Measurements from ENCODE around the gene PRDM11. TPM values are rescaled to one million over a fixed set of nuclear protein-coding genes. Genes with fewer than 3 reads are reported as not detected.

The PRDM11 gene
- total RNA-seq, 1 experiment from 2014 or later, result 10.7 TPM

DNA sequence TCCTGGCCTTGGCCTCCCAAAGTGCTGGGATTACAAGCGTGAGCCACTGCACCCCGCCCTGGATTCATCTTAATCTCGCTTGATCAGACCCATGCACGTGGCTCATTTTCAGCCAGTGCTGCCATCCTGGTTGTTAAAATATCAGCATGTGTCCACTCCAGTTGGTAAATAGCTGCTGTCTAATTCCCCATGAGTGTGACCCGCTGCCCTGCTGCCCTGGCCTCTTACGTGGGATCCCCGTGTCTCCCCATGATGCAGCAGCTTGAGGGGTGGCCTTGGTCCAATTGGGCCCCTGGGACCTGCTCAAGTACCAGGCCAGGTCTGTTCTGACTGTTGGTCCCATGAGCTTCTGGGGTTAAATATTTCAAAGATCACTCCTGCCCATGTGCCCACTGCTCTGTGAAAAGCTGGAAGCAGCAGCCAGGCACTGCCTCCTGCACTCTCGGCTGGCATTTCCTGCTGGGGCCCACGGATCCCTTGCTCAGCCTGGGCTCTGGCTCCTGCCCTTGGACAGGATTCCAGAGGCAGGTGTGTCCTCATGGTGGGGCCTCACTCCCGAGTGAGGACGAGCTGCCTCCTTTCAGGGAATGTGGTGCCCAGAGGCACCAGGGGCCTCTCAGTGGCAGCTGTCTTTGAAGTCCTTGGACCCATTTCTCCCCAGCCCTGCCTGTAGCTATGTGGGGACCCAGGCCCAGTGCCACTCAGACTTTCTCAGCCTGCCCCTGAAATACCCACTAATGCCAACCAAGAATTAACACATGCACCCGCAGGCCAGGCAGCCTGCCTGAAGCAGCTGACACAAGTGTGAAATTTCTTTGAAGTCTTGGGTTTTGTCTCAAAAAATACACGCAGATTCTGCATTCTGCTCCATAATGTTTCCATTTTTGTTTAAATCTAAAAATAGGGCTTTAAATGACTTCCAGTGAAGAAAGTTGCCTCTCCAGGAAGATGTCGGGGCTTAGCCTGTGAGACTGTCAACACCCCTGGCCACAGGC is 38.1 kb upstream of the PRDM11 start:
- no TSS peak for BruUV-seq (replicated peaks)
- Histone ChIP-seq H3K27ac (no peak overlapping the region), H4K20me1 (ENCODE audit: insufficient read depth) (no peaks in the 10 kb centered on the region), H3F3A (ENCODE audit: insufficient read depth, low read depth) (no peaks in the 10 kb centered on the region), H3K4me2 (no peak overlapping the region), H3K4me1 (replicated peaks; ENCODE audit: insufficient read depth) (no peaks in the 10 kb centered on the region), H3K79me2 (ENCODE audit: low read depth) (no peaks in the 10 kb centered on the region), H3K27me3 (ENCODE audit: insufficient read depth, low read depth) (peaks cover 16% of the 10 kb centered on the region; the same call in 1 of the 2 replicates), H2AFZ (no peak overlapping the region), H3K9me3 (ENCODE audit: insufficient read depth, low read depth) (0 out of 2 replicates have a peak, but pooled peaks cover 3% of the 10 kb centered on the region), H3K9me2 (ENCODE audit: insufficient read depth) (no peaks in the 10 kb centered on the region), H3K4me3 (no peak overlapping the region), H3K36me3 (ENCODE audit: low read depth) (no peaks in the 10 kb centered on the region)
- POLR2A ChIA-PET (ENCODE audit: unreplicated experiment), result no interaction called here
- CTCF ChIA-PET, result interaction anchor here (0.6 kb wide), 1 partner anchor 242 kb away, joined by 5 read pairs; no protein-coding TSS in a partner anchor
- peak in 1 of 2 experiments; percentile 33 for DNase-seq
- TF ChIP-seq, protein P1, sequence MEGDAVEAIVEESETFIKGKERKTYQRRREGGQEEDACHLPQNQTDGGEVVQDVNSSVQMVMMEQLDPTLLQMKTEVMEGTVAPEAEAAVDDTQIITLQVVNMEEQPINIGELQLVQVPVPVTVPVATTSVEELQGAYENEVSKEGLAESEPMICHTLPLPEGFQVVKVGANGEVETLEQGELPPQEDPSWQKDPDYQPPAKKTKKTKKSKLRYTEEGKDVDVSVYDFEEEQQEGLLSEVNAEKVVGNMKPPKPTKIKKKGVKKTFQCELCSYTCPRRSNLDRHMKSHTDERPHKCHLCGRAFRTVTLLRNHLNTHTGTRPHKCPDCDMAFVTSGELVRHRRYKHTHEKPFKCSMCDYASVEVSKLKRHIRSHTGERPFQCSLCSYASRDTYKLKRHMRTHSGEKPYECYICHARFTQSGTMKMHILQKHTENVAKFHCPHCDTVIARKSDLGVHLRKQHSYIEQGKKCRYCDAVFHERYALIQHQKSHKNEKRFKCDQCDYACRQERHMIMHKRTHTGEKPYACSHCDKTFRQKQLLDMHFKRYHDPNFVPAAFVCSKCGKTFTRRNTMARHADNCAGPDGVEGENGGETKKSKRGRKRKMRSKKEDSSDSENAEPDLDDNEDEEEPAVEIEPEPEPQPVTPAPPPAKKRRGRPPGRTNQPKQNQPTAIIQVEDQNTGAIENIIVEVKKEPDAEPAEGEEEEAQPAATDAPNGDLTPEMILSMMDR (conservative IDR thresholded peaks at IDR 0.05), result no peak
- TF ChIP-seq EZH2 (IDR thresholded peaks at IDR 0.05; ENCODE audit: low read depth), result no peak
- intact Hi-C loops (cut with micrococcal nuclease; ENCODE audit: unreplicated experiment), result no loop called here

DNA sequence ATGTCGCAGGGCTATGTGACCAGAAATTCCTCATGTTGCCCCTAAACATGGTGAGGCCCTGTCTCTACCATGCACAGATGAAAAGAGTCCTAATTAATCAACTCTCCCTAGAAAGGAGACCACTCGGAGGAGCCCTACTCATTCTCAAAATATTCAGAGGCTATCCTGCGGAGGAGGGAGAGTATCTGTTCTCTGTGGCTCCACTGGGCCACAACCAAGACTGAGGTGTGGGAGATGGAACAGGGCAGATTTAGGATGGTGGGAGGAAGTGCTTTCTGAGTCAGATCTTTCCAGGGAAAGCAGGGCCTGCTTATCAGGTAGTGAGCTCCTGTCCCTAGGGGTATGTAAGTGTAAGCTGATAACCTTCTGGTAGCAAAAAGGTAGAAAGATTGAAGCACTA is 37.0 kb upstream of the PRDM11 start:
- no peak for DNase-seq
- intact Hi-C loops (cut with micrococcal nuclease; ENCODE audit: unreplicated experiment), result no loop called here
- no peaks in the 10 kb centered on the region for H3F3A ChIP-seq (ENCODE audit: insufficient read depth, low read depth)
- no peaks in the 10 kb centered on the region for H3K36me3 ChIP-seq (ENCODE audit: low read depth)
- H3K4me3 ChIP-seq, result no peak overlapping the region
- peaks cover 16% of the 10 kb centered on the region; the same call in 1 of the 2 replicates for H3K27me3 ChIP-seq (ENCODE audit: insufficient read depth, low read depth)
- BruUV-seq (replicated peaks), result no TSS peak
- TF ChIP-seq EZH2 (IDR thresholded peaks at IDR 0.05; ENCODE audit: low read depth), result no peak
- no peaks in the 10 kb centered on the region for H3K79me2 ChIP-seq (ENCODE audit: low read depth)
- H3K9me2 ChIP-seq (ENCODE audit: insufficient read depth), result no peaks in the 10 kb centered on the region
- no peaks in the 10 kb centered on the region for H4K20me1 ChIP-seq (ENCODE audit: insufficient read depth)
- ChIA-PET POLR2A (ENCODE audit: unreplicated experiment) (no interaction called here), CTCF (no interaction called here)
- 0 out of 2 replicates have a peak, but pooled peaks cover 3% of the 10 kb centered on the region for H3K9me3 ChIP-seq (ENCODE audit: insufficient read depth, low read depth)
- H3K4me1 ChIP-seq (replicated peaks; ENCODE audit: insufficient read depth), result no peaks in the 10 kb centered on the region
- no peak overlapping the region for H2AFZ ChIP-seq
- no peak overlapping the region for H3K27ac ChIP-seq
- H3K4me2 ChIP-seq, result no peak overlapping the region

DNA sequence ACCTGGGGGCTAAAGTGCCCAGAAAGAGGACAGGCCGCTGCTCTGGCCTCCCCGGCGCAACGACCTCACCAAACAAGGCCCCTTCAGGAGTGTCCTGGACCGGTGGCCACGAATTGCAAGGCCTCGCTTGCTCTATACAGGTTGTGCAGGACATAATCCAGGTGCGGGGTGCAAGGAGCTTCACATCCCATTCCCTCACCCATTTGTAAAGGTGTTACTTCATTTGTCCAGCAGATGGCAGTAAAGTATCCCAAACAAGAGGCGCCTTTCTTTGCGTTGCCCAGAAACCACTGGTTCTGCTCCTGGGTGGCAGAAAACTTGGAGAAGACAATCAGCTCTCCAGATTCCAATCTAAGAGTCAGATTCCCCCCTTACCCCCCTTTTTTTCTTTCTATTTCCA is 35.9 kb upstream of the PRDM11 start:
- no peaks in the 10 kb centered on the region for H3K4me1 ChIP-seq (replicated peaks; ENCODE audit: insufficient read depth)
- no TSS peak for BruUV-seq (replicated peaks)
- DNase-seq, result peak; percentile 46 to 49
- H3K4me3 ChIP-seq, result no peak overlapping the region
- H3K4me2 ChIP-seq, result no peak overlapping the region
- H3K36me3 ChIP-seq (ENCODE audit: low read depth), result no peaks in the 10 kb centered on the region
- H3K27ac ChIP-seq, result no peak overlapping the region
- no peaks in the 10 kb centered on the region for H3F3A ChIP-seq (ENCODE audit: insufficient read depth, low read depth)
- intact Hi-C loops (cut with micrococcal nuclease; ENCODE audit: unreplicated experiment), result loop anchor here (1.0 kb wide), 2 partner anchors 183 to 222 kb away; no protein-coding TSS in a partner anchor
- no peaks in the 10 kb centered on the region for H3K79me2 ChIP-seq (ENCODE audit: low read depth)
- peaks cover 16% of the 10 kb centered on the region; the same call in 1 of the 2 replicates for H3K27me3 ChIP-seq (ENCODE audit: insufficient read depth, low read depth)
- TF ChIP-seq, protein P1 (conservative IDR thresholded peaks at IDR 0.05), result peak; percentile 83
- TF ChIP-seq EZH2 (IDR thresholded peaks at IDR 0.05; ENCODE audit: low read depth), result no peak
- H4K20me1 ChIP-seq (ENCODE audit: insufficient read depth), result no peaks in the 10 kb centered on the region
- H2AFZ ChIP-seq, result no peak overlapping the region
- CTCF ChIA-PET, result interaction anchor here (0.6 to 1.3 kb wide), 9 partner anchors 41 to 661 kb away, joined by 3 to 11 read pairs (median 6); partner anchors contain the start of gene SYT13
- 0 out of 2 replicates have a peak, but pooled peaks cover 3% of the 10 kb centered on the region for H3K9me3 ChIP-seq (ENCODE audit: insufficient read depth, low read depth)
- no peaks in the 10 kb centered on the region for H3K9me2 ChIP-seq (ENCODE audit: insufficient read depth)
- POLR2A ChIA-PET (ENCODE audit: unreplicated experiment), result no interaction called here

All from PC-9 (cell line).